ENCODE data around the gene CACNA2D3. TPM values are rescaled to one million over a fixed set of nuclear protein-coding genes. Genes with fewer than 3 reads are reported as not detected.

Gene CACNA2D3
- total RNA-seq, 1 experiment from 2014 or later = 11.7 TPM

GRCh38 chr3:54914180-54914579 is 791.8 kb downstream of the CACNA2D3 start:
- no peak for DNase-seq (ENCODE audit: low read depth)

GRCh38 chr3:54915181-54915580 is 792.8 kb downstream of the CACNA2D3 start:
- no peak for DNase-seq (ENCODE audit: low read depth)

GRCh38 chr3:54915976-54916375 is 793.6 kb downstream of the CACNA2D3 start:
- no peak for DNase-seq (ENCODE audit: low read depth)

- DNase-seq (ENCODE audit: low read depth) = peak; percentile 55
Observed at GRCh38 chr3:54916732-54917131, 794.4 kb downstream of the CACNA2D3 start.

- DNase-seq (ENCODE audit: low read depth) = peak; percentile 77
Observed at GRCh38 chr3:54917174-54917573, 794.8 kb downstream of the CACNA2D3 start.

- peak; percentile 69 for DNase-seq (ENCODE audit: low read depth)
Observed at GRCh38 chr3:54917862-54918261, 795.5 kb downstream of the CACNA2D3 start.

- peak; percentile 63 for DNase-seq (ENCODE audit: low read depth)
Observed at GRCh38 chr3:54918516-54918915, 796.2 kb downstream of the CACNA2D3 start.

- no peak for DNase-seq (ENCODE audit: low read depth)
Observed at GRCh38 chr3:54928046-54928770, 805.9 kb downstream of the CACNA2D3 start, which contains the start of gene LRTM1. TSS of gene LRTM1 (minus strand) at chr3:54928059. CDS start at chr3:54927911, 148 bp downstream.

GRCh38 chr3:54931182-54931581 is 808.8 kb downstream of the CACNA2D3 start:
- DNase-seq (ENCODE audit: low read depth) = peak; percentile 95

GRCh38 chr3:54932606-54933005 is 810.3 kb downstream of the CACNA2D3 start:
- no peak for DNase-seq (ENCODE audit: low read depth)

- no peak for DNase-seq (ENCODE audit: low read depth)
Observed at GRCh38 chr3:54935869-54936268, 813.5 kb downstream of the CACNA2D3 start.

- DNase-seq (ENCODE audit: low read depth) = peak; percentile 54
Observed at GRCh38 chr3:54936561-54936960, 814.2 kb downstream of the CACNA2D3 start.

GRCh38 chr3:54939557-54940300 is 817.4 kb downstream of the CACNA2D3 start:
- DNase-seq (ENCODE audit: low read depth) = peak; percentile 99

- DNase-seq (ENCODE audit: low read depth) = no peak
Observed at GRCh38 chr3:54940971-54941370, 818.6 kb downstream of the CACNA2D3 start.

- DNase-seq (ENCODE audit: low read depth) = no peak
Observed at GRCh38 chr3:54941690-54942362, 819.5 kb downstream of the CACNA2D3 start.

- peak; percentile 60 for DNase-seq (ENCODE audit: low read depth)
Observed at GRCh38 chr3:54949491-54950044, 827.2 kb downstream of the CACNA2D3 start.

- DNase-seq (ENCODE audit: low read depth) = no peak
Observed at GRCh38 chr3:54950391-54951003, 828.1 kb downstream of the CACNA2D3 start.

- peak; percentile 95 for DNase-seq (ENCODE audit: low read depth)
Observed at GRCh38 chr3:54951405-54951804, 829.1 kb downstream of the CACNA2D3 start.

- DNase-seq (ENCODE audit: low read depth) = peak; percentile 99
Observed at GRCh38 chr3:54954022-54954421, 831.7 kb downstream of the CACNA2D3 start.

GRCh38 chr3:54954521-54954920 is 832.2 kb downstream of the CACNA2D3 start:
- DNase-seq (ENCODE audit: low read depth) = peak; percentile 85

- DNase-seq (ENCODE audit: low read depth) = no peak
Observed at GRCh38 chr3:54955496-54955895, 833.1 kb downstream of the CACNA2D3 start.

GRCh38 chr3:54955941-54956340 is 833.6 kb downstream of the CACNA2D3 start:
- DNase-seq (ENCODE audit: low read depth) = no peak

Data from RPMI7951 (cell line).